ENCODE results near the gene VEPH1.

GRCh38 chr3:157240408-157240807 is 262.8 kb downstream of the VEPH1 start:
- TF ChIP-seq REST (IDR thresholded peaks at IDR 0.05; ENCODE audit: low read depth, low read length) = no peak
- no peak for TF ChIP-seq CTCF (IDR thresholded peaks at IDR 0.05)

Data from SK-N-SH (cell line).